ENCODE results near the gene FOXB2. TPM values are rescaled to one million over a fixed set of nuclear protein-coding genes. Genes with fewer than 3 reads are reported as not detected.

FOXB2 gene
- polyA plus RNA-seq, 1 of the 3 experiments (the other 2 are of a cell fraction), result not detected

- TF ChIP-seq REST (IDR thresholded peaks at IDR 0.05; ENCODE audit: low read depth, low read length) (no peak), NRF1 (IDR thresholded peaks at IDR 0.05; ENCODE audit: low read depth, low read length) (no peak), MAX (IDR thresholded peaks at IDR 0.05; ENCODE audit: low read depth) (no peak)
Measured at GRCh38 chr9:77000330-77000729, 19.1 kb upstream of the FOXB2 start (continued).

- no peak for DNase-seq
- Histone ChIP-seq H3K79me2 (ENCODE audit: insufficient read depth) (no peaks in the 10 kb centered on the region), H4K20me1 (ENCODE audit: insufficient read depth) (no peaks in the 10 kb centered on the region), H3K4me1 (ENCODE audit: control insufficient read depth in 1 of 2, insufficient read depth in 2 of 2, low read depth in 1 of 2, low read length in 1 of 2) (no peaks in the 10 kb centered on the region), H3K4me3 (ENCODE audit: low read depth in 2 of 2, low read length in 1 of 2) (no peak overlapping the region), H3K36me3 (replicated peaks in 1 of 2; ENCODE audit: control insufficient read depth in 1 of 2, insufficient read depth in 2 of 2, low read length in 1 of 2) (no peaks in the 10 kb centered on the region), H3K4me2 (no peak overlapping the region), H3K27ac (ENCODE audit: low read depth in 2 of 2, low read length in 1 of 2) (no peak overlapping the region), H3K9ac (no peak overlapping the region), H3K9me2 (no peaks in the 10 kb centered on the region), H2AFZ (ENCODE audit: low read depth) (no peak overlapping the region), H3K9me3 (no peaks in the 10 kb centered on the region), H3K27me3 (ENCODE audit: insufficient read depth) (peaks cover 37% of the 10 kb centered on the region), H3F3A (replicated peaks; ENCODE audit: insufficient read depth) (no peaks in the 10 kb centered on the region)
- ChIA-PET POLR2A (no interaction called here), CTCF (interaction anchor here (0.6 to 2.0 kb wide), 2 partner anchors 43 to 194 kb away, joined by 3 to 5 read pairs; no protein-coding TSS in a partner anchor)
- 10% methylated on average over 3 of the region's 3 CpGs for WGBS (ENCODE audit: low lambda C conversion rate)
- no peak for TF ChIP-seq IRF3 (IDR thresholded peaks at IDR 0.05; ENCODE audit: low read depth, low read length)
- no peak for TF ChIP-seq NFIC (IDR thresholded peaks at IDR 0.05; ENCODE audit: borderline replicate concordance)
- TF ChIP-seq USF1 (IDR thresholded peaks at IDR 0.05; ENCODE audit: borderline replicate concordance, low read depth), result no peak
- no peak for TF ChIP-seq CTCF (IDR thresholded peaks at IDR 0.05)
- no peak for TF ChIP-seq RFX5 (IDR thresholded peaks at IDR 0.05; ENCODE audit: low read length)
- TF ChIP-seq SMC3 (IDR thresholded peaks at IDR 0.05; ENCODE audit: low read depth, low read length), result no peak
- no peak for TF ChIP-seq EP300 (IDR thresholded peaks at IDR 0.05; ENCODE audit: borderline replicate concordance in 1 of 2, low read depth in 1 of 2, low read length in 1 of 2)
- TF ChIP-seq RCOR1 (IDR thresholded peaks at IDR 0.05; ENCODE audit: low read length), result no peak
- no peak for TF ChIP-seq YY1 (IDR thresholded peaks at IDR 0.05; ENCODE audit: low read depth)
- TF ChIP-seq SIN3A (IDR thresholded peaks at IDR 0.05; ENCODE audit: borderline replicate concordance, low read depth, low read length), result no peak
- TF ChIP-seq EZH2phosphoT487 (IDR thresholded peaks at IDR 0.05; ENCODE audit: borderline replicate concordance, low read depth), result no peak
- TF ChIP-seq ELF1 (IDR thresholded peaks at IDR 0.05), result no peak
Measured at GRCh38 chr9:77003366-77003765, 16.1 kb upstream of the FOXB2 start.
